ENCODE results near the gene CKS2.
A peak's percentile ranks its signal among the peaks of the same experiment; 100 is the strongest.

CKS2 gene

DNA sequence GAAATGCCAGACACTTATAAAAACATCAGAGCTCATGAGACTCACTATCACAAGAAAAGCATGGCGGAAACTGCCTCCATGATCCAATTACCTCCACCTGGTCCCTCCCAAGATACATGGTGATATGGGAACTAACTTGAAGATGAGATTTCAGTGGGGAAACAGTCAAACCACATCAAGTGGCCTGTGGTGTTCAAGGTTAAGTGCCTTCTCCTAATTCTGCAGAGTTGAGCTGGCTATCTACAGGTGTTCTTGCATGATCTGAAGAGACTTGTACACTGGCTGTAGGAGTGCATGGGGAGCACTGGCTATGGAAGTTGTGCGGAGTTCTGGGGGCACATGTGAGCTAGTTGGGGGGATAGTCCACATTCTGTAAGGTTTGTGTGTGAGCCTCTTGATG lies 34.0 kb upstream of the CKS2 start:
- H3K27me3 ChIP-seq (ENCODE audit: control insufficient read depth, low read length): no peaks in the 10 kb centered on the region
- peaks cover 39% of the 10 kb centered on the region for H3K4me1 ChIP-seq (ENCODE audit: control insufficient read depth, low read length)
- H3K79me2 ChIP-seq (ENCODE audit: control insufficient read depth, low read length): no peaks in the 10 kb centered on the region
- H4K20me1 ChIP-seq (ENCODE audit: control insufficient read depth, insufficient read depth, low read depth, low read length): no peaks in the 10 kb centered on the region
- no peaks in the 10 kb centered on the region for H3K9me2 ChIP-seq (replicated peaks; ENCODE audit: control insufficient read depth, low read length)
- H3F3A ChIP-seq (ENCODE audit: control insufficient read depth, insufficient read depth): no peaks in the 10 kb centered on the region
- no peak for TF ChIP-seq EZH2phosphoT487 (IDR thresholded peaks at IDR 0.05; ENCODE audit: borderline replicate concordance, low read length)
- no peak overlapping the region for H3K4me2 ChIP-seq (ENCODE audit: low read length)
- no peak overlapping the region for H3K27ac ChIP-seq (ENCODE audit: low read depth, low read length)
- no peak overlapping the region for H3K4me3 ChIP-seq (ENCODE audit: low read length)
- no peaks in the 10 kb centered on the region for H3K36me3 ChIP-seq (ENCODE audit: control insufficient read depth, low read length)
- peaks cover 15% of the 10 kb centered on the region; the same call in 1 of the 2 replicates for H3K9me3 ChIP-seq (ENCODE audit: control insufficient read depth, insufficient read depth, low read length)

DNA sequence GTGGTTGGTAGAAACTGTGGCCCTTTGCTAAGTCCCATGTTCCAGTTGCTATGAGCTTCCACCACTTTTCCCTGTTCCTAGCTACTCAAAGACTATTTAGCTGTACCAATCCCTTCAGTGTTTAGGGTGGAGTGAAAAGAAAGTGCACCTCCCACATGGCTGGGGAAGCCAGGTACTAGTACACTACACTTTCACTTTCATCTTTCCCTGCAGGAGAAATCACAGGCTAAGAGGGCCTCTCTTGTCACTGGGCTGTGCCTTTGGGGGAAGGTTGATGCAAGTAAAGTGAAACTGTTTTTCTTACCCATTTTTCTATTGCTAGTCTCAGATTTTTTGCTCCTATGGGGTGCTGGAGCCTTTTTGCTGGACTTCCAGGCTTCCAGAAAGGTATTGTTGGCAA lies 33.5 kb upstream of the CKS2 start:
- Histone ChIP-seq H3K4me2 (ENCODE audit: low read length) (no peak overlapping the region), H3K9me3 (ENCODE audit: control insufficient read depth, insufficient read depth, low read length) (peaks cover 15% of the 10 kb centered on the region; the same call in 1 of the 2 replicates), H3K79me2 (ENCODE audit: control insufficient read depth, low read length) (no peaks in the 10 kb centered on the region), H3K36me3 (ENCODE audit: control insufficient read depth, low read length) (no peaks in the 10 kb centered on the region), H4K20me1 (ENCODE audit: control insufficient read depth, insufficient read depth, low read depth, low read length) (no peaks in the 10 kb centered on the region), H3K4me1 (ENCODE audit: control insufficient read depth, low read length) (peaks cover 41% of the 10 kb centered on the region), H3K4me3 (ENCODE audit: low read length) (no peak overlapping the region), H3K9me2 (replicated peaks; ENCODE audit: control insufficient read depth, low read length) (no peaks in the 10 kb centered on the region), H3K27ac (ENCODE audit: low read depth, low read length) (no peak overlapping the region), H3K27me3 (ENCODE audit: control insufficient read depth, low read length) (no peaks in the 10 kb centered on the region), H3F3A (ENCODE audit: control insufficient read depth, insufficient read depth) (no peaks in the 10 kb centered on the region)
- TF ChIP-seq, protein P1, sequence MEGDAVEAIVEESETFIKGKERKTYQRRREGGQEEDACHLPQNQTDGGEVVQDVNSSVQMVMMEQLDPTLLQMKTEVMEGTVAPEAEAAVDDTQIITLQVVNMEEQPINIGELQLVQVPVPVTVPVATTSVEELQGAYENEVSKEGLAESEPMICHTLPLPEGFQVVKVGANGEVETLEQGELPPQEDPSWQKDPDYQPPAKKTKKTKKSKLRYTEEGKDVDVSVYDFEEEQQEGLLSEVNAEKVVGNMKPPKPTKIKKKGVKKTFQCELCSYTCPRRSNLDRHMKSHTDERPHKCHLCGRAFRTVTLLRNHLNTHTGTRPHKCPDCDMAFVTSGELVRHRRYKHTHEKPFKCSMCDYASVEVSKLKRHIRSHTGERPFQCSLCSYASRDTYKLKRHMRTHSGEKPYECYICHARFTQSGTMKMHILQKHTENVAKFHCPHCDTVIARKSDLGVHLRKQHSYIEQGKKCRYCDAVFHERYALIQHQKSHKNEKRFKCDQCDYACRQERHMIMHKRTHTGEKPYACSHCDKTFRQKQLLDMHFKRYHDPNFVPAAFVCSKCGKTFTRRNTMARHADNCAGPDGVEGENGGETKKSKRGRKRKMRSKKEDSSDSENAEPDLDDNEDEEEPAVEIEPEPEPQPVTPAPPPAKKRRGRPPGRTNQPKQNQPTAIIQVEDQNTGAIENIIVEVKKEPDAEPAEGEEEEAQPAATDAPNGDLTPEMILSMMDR (IDR thresholded peaks at IDR 0.05; ENCODE audit: low read depth, low read length, poor library complexity, severe bottlenecking): no peak
- TF ChIP-seq EZH2phosphoT487 (IDR thresholded peaks at IDR 0.05; ENCODE audit: borderline replicate concordance, low read length): no peak

DNA sequence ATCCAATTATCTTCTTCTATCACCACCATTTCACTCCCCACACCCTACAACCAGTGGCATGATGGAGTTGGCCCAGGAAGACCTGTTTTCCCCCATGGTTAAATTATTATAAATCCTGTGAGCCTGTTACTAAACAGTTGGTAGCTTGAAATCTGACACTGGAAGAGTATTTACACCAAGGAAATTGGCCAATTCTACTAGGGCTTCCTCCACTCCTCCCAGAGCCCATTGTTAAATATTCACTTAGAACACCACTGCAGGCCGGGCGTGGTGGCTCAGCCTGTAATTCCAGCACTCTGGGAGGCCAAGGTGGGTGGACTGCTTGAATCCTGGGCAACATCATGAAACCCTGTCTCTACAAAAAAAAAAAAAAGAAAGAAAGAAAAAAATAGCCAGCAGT lies 32.4 kb upstream of the CKS2 start:
- Histone ChIP-seq H3K4me3 (ENCODE audit: low read length) (no peak overlapping the region), H3K4me2 (ENCODE audit: low read length) (no peak overlapping the region), H3K36me3 (ENCODE audit: control insufficient read depth, low read length) (no peaks in the 10 kb centered on the region), H3K9me2 (replicated peaks; ENCODE audit: control insufficient read depth, low read length) (no peaks in the 10 kb centered on the region), H3K79me2 (ENCODE audit: control insufficient read depth, low read length) (no peaks in the 10 kb centered on the region), H3F3A (ENCODE audit: control insufficient read depth, insufficient read depth) (no peaks in the 10 kb centered on the region), H3K27me3 (ENCODE audit: control insufficient read depth, low read length) (no peaks in the 10 kb centered on the region), H3K27ac (ENCODE audit: low read depth, low read length) (no peak overlapping the region), H3K9me3 (ENCODE audit: control insufficient read depth, insufficient read depth, low read length) (peaks cover 12% of the 10 kb centered on the region; the same call in 1 of the 2 replicates), H3K4me1 (ENCODE audit: control insufficient read depth, low read length) (peaks cover 41% of the 10 kb centered on the region), H4K20me1 (ENCODE audit: control insufficient read depth, insufficient read depth, low read depth, low read length) (no peaks in the 10 kb centered on the region)
- no peak for TF ChIP-seq EZH2phosphoT487 (IDR thresholded peaks at IDR 0.05; ENCODE audit: borderline replicate concordance, low read length)
- TF ChIP-seq, protein P1 (IDR thresholded peaks at IDR 0.05; ENCODE audit: low read depth, low read length, poor library complexity, severe bottlenecking): no peak

DNA sequence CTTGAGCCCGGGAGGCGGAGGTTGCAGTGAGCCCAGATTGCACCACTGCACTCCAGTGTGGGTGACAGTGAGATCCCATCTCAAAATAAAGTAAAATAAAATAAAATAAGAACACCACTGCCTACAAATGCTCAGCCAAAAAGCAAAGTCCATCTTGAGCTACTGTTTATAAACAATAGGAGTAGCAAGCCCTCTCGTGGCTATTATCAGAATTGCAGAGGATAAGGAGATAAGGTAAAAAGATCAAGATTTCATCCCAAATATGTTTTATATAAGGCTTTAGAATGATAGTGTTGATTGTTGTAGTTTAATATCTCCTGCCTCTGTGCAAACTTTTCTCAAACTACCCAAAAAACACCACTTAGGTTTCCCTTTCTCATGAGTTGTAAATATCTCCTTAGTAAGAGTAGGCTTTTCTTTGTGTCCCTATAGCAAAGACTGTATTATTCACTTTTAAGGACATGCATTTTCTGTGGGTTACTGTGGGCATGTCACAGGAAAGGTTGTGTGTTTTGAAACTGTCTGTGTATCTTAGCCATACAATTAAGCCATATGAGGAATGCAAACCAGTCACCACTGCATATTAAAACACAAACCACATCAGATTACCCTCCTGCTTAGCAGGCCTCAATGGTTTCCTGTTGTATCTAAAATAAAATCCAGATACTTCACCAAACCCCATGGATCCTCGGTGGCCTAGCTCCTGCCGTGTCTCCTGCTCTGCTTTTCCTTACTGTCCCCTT lies 31.8 kb upstream of the CKS2 start:
- Histone ChIP-seq H3K4me3 (ENCODE audit: low read length) (peak overlapping the region; percentile 32), H3K4me1 (ENCODE audit: control insufficient read depth, low read length) (peaks cover 41% of the 10 kb centered on the region), H3F3A (ENCODE audit: control insufficient read depth, insufficient read depth) (no peaks in the 10 kb centered on the region), H3K27me3 (ENCODE audit: control insufficient read depth, low read length) (no peaks in the 10 kb centered on the region), H3K4me2 (ENCODE audit: low read length) (peak overlapping the region; percentile 53), H3K27ac (ENCODE audit: low read depth, low read length) (peak overlapping the region; percentile 45), H4K20me1 (ENCODE audit: control insufficient read depth, insufficient read depth, low read depth, low read length) (no peaks in the 10 kb centered on the region), H3K79me2 (ENCODE audit: control insufficient read depth, low read length) (no peaks in the 10 kb centered on the region), H3K9me3 (ENCODE audit: control insufficient read depth, insufficient read depth, low read length) (peaks cover 7% of the 10 kb centered on the region; the same call in 1 of the 2 replicates), H3K9me2 (replicated peaks; ENCODE audit: control insufficient read depth, low read length) (no peaks in the 10 kb centered on the region), H3K36me3 (ENCODE audit: control insufficient read depth, low read length) (no peaks in the 10 kb centered on the region)
- no peak for TF ChIP-seq EZH2phosphoT487 (IDR thresholded peaks at IDR 0.05; ENCODE audit: borderline replicate concordance, low read length)
- TF ChIP-seq, protein P1 (IDR thresholded peaks at IDR 0.05; ENCODE audit: low read depth, low read length, poor library complexity, severe bottlenecking): peak; percentile 73
